GM12874 (cell line): ENCODE measurements around the gene MYO15A.

ENCODE experiments used
- CTCF ChIP-seq: IDR thresholded peaks from 2 replicates; pipeline ENCODE4 v1.5.1; 2011; ENCODE audit warnings: low read depth, mild to moderate bottlenecking, control low read depth, low read length, moderate library complexity; ENCODE audit not compliant: insufficient read depth

Gene MYO15A

GRCh38 chr17:18111330-18111971, 2.9 kb downstream of the MYO15A start:
- TF ChIP-seq CTCF, result no peak

- TF ChIP-seq CTCF, result no peak
These were observed 7.0 kb downstream of the MYO15A start for GRCh38 chr17:18115517-18115916.

DNA sequence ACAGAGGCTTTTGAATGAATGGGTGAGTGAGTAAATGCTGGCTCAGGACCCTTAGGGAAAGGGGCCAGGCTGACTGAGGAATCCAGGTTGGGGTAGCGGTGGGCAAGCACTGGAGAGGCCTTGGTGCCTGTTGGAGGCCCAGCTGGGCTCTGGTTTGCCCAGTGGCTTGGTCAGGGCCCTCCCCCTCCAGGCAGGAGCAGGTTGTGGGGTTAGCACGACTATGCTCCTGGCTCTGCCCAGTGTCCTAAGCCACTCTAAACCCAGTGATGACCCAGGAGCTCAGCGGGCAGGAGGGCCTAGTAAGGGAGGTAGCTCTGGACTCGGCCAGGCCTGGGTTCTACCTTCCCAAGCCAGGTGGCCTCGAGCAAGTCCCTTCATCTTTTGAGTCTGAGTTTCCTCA, 7.5 kb downstream of the MYO15A start:
- TF ChIP-seq CTCF, result no peak

- TF ChIP-seq CTCF, result no peak
These were observed 9.0 kb downstream of the MYO15A start for GRCh38 chr17:18117533-18117932.

DNA sequence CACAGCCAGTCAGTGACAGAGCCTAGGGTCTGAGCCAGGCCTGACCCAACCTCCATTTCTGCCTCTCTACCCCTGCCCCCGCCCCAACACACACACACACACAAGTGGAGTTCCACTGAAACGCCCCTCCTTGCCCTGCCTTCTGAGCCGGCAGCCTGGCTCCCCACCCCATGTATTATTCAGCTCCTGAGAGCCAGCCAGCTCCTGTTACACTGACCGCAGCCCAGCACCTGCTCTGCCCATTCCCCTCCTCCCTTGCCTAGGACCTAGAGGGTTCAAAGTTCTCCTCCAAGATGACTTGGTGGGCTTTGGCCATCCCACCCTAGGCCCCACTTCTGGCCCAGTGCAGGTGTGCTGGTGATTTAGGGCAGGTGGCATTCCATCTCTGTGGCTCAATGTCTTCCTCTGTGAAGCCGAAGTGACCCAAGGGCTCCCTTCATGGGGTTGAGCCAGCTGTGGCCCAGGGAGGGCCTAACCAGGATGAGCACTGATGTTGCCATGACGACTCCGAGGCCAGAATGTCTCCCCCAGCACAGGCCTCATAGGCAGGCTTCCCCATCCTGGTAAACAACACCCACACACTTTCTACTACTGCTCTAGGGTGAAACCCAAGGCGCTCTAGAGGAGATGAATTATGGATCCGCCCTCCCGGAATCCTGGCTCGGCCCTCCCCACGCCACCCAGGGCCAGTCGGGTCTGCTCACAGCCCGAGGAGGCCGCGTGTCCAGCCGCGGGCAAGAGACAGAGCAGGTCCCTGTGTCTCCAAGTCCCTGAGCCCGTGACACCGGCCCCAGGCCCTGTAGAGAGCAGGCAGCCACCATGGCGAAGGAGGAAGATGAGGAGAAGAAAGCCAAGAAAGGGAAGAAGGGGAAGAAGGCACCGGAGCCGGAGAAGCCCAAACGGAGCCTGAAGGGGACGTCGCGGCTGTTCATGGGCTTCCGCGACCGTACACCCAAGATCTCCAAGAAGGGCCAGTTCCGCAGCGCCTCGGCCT, 9.7 kb downstream of the MYO15A start:
- TF ChIP-seq CTCF, result no peak

DNA sequence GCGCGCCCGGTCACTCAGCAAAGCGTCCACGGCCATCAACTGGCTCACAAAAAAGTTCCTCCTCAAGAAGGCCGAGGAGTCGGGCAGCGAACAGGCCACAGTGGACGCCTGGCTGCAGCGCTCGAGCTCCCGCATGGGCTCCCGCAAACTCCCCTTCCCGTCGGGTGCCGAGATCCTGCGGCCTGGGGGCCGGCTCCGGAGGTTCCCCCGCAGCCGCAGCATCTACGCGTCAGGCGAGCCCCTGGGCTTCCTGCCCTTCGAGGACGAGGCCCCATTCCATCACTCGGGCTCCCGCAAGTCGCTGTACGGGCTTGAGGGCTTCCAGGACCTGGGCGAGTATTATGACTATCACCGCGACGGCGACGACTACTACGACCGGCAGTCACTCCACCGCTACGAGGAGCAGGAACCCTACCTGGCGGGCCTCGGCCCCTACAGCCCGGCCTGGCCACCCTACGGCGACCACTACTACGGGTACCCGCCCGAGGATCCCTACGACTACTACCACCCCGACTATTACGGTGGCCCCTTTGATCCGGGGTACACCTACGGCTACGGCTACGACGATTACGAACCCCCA, 10.7 kb downstream of the MYO15A start:
- no peak for TF ChIP-seq CTCF

- TF ChIP-seq CTCF, result no peak
These were observed 11.4 kb downstream of the MYO15A start for GRCh38 chr17:18119938-18120337.
